K562 (cell line): ENCODE data around the gene SPINT2. TPM values are rescaled to one million over a fixed set of nuclear protein-coding genes. Genes with fewer than 3 reads are reported as not detected.

Source experiments
- E2F3 ChIP-seq: fragments of 250-450 bp; sonication (Bioruptor Pico); IDR thresholded peaks from 2 replicates; pipeline ENCODE4 v1.4.0; 2020; ENCODE audit warnings: mild to moderate bottlenecking
- MCM7 ChIP-seq, 2 experiments: fragments of 450-650 bp; IDR thresholded peaks; 2 replicates each; pipeline ENCODE4 v1.6.1; 2016 to 2018
- MEF2D ChIP-seq: conservative IDR thresholded peaks from 2 replicates; pipeline ENCODE4 v1.6.1; 2016; ENCODE audit warnings: low read depth, missing genetic modification characterization, missing compliant biosample characterization
- POLR2A ChIP-seq: fragments of 450-650 bp; conservative IDR thresholded peaks from 2 replicates; pipeline ENCODE4 v1.6.1; 2016
- POU5F1 ChIP-seq: fragments of 150-350 bp; IDR thresholded peaks from 2 replicates; pipeline ENCODE4 v1.6.1; 2014; ENCODE audit warnings: borderline replicate concordance, low read length, low read depth, mild to moderate bottlenecking; ENCODE audit not compliant: partially characterized antibody
- PTBP1 ChIP-seq: fragments of 200-400 bp; formaldehyde crosslinking; IDR thresholded peaks from 2 replicates; pipeline ENCODE4 v1.6.1; 2017; ENCODE audit warnings: low read depth, low read length
- RAD21 ChIP-seq, 2 experiments: fragments of 250-450 bp in 1 of 2; fragments of 450-650 bp in 1 of 2; sonication (Bioruptor Pico) in 1 of 2; formaldehyde crosslinking in 1 of 2; IDR thresholded peaks in 1 of 2; conservative IDR thresholded peaks in 1 of 2; 2 replicates each; pipeline versions ENCODE4 v1.4.0 to v1.8.0; 2020 to 2022; ENCODE audit warnings: mild to moderate bottlenecking in 2 of 2, moderate library complexity in 1 of 2
- RBM17 ChIP-seq: fragments of 200-400 bp; formaldehyde crosslinking; IDR thresholded peaks from 2 replicates; pipeline ENCODE4 v1.6.1; 2017; ENCODE audit warnings: low read depth, mild to moderate bottlenecking, low read length, borderline replicate concordance
- SIN3A ChIP-seq, 2 experiments: fragments of 150-350 bp in 1 of 2; IDR thresholded peaks; 2 replicates each; pipeline ENCODE4 v1.6.1; 2011 to 2016; ENCODE audit warnings: borderline replicate concordance in 2 of 2, low read depth in 2 of 2, low read length in 2 of 2, mild to moderate bottlenecking in 2 of 2, moderate library complexity in 2 of 2; ENCODE audit not compliant: control insufficient read depth in 1 of 2
- SNRNP70 ChIP-seq: fragments of 200-400 bp; formaldehyde crosslinking; optimal IDR thresholded peaks from 2 replicates; pipeline ENCODE3; 2017; ENCODE audit warnings: low read depth, low read length
- SREBF2 ChIP-seq: sonication (generic); formaldehyde crosslinking; IDR thresholded peaks from 2 replicates; pipeline ENCODE4 v1.4.0; 2020; ENCODE audit warnings: mild to moderate bottlenecking, missing genetic modification reagents
- ZFPM2 ChIP-seq: fragments of 250-450 bp; sonication (Bioruptor Pico); IDR thresholded peaks from 2 replicates; pipeline ENCODE4 v1.5.1; 2022; ENCODE audit warnings: mild to moderate bottlenecking
- ZKSCAN1 ChIP-seq: fragments of 150-350 bp; IDR thresholded peaks from 2 replicates; pipeline ENCODE4 v1.6.1; 2016; ENCODE audit warnings: low read depth, low read length
- ZNF174 ChIP-seq: fragments of 250-450 bp; sonication (Bioruptor Pico); IDR thresholded peaks from 2 replicates; pipeline ENCODE4 v1.4.0; 2020; ENCODE audit warnings: mild to moderate bottlenecking
- ZNF57 ChIP-seq: fragments of 450-650 bp; formaldehyde crosslinking; IDR thresholded peaks from 2 replicates; pipeline ENCODE4 v1.4.0; 2020; ENCODE audit warnings: mild to moderate bottlenecking, moderate library complexity
- ZNF695 ChIP-seq: fragments of 450-650 bp; formaldehyde crosslinking; IDR thresholded peaks from 2 replicates; pipeline ENCODE4 v1.4.0; 2020; ENCODE audit warnings: mild to moderate bottlenecking, moderate library complexity
- polyA plus RNA-seq, 8 experiments: library from polyadenylated mRNA; depleted of rRNA in 4 of 8; stranded (reverse) in 5 of 8; unstranded in 3 of 8; fragments of >200 nt; fragmentation: Nextera tagmentation in 2 of 8; fragmentation: Illumina TruSeq in 1 of 8; extraction: Ambion mirVana in 2 of 8; extraction: Trizol in 1 of 8; gene quantifications; 2 replicates each; pipeline versions ENCODE4 v1.2.1 to v1.2.3, GENCODE V29; 2011 to 2014; ENCODE audit warnings: inconsistent platforms in 1 of 8, missing spikeins in 1 of 8
- total RNA-seq, 7 experiments: library from RNA; depleted of rRNA in 6 of 7; stranded (reverse); fragments of >200 nt in 6 of 7; fragmentation: Illumina TruSeq in 2 of 7; extraction: Trizol in 2 of 7; gene quantifications; 2 replicates each; pipeline versions ENCODE4 v1.2.1 to v1.2.3, GENCODE V29; 2011 to 2021; ENCODE audit warnings: low replicate concordance in 1 of 7
- TF ChIP-seq, protein P1 (sequence below): fragments of 250-450 bp; sonication (Bioruptor Pico); IDR thresholded peaks from 2 replicates; pipeline ENCODE4 v1.5.1; 2021; ENCODE audit warnings: mild to moderate bottlenecking
- TF ChIP-seq, protein P2 (sequence below): fragments of 250-450 bp; sonication (Bioruptor Pico); IDR thresholded peaks from 2 replicates; pipeline ENCODE4 v1.8.0; 2022; ENCODE audit warnings: inconsistent platforms, mild to moderate bottlenecking, moderate library complexity, borderline replicate concordance
- TF ChIP-seq, protein P3 (sequence below): fragments of 250-450 bp; sonication (Bioruptor Pico); IDR thresholded peaks from 2 replicates; pipeline ENCODE4 v1.9.0; 2021; ENCODE audit warnings: mild to moderate bottlenecking, inconsistent platforms
- TF ChIP-seq, protein P4 (sequence below): fragments of 450-650 bp; formaldehyde crosslinking; IDR thresholded peaks from 2 replicates; pipeline ENCODE4 v1.4.0; 2022; ENCODE audit warnings: mild to moderate bottlenecking, moderate library complexity

SPINT2 gene
- total and polyA plus RNA-seq, 9 of the 15 experiments (the other 6 are each of a cell fraction or from before 2014, with no cell fraction given): 0.65 to 4.5 (median 3.4) TPM

DNA sequence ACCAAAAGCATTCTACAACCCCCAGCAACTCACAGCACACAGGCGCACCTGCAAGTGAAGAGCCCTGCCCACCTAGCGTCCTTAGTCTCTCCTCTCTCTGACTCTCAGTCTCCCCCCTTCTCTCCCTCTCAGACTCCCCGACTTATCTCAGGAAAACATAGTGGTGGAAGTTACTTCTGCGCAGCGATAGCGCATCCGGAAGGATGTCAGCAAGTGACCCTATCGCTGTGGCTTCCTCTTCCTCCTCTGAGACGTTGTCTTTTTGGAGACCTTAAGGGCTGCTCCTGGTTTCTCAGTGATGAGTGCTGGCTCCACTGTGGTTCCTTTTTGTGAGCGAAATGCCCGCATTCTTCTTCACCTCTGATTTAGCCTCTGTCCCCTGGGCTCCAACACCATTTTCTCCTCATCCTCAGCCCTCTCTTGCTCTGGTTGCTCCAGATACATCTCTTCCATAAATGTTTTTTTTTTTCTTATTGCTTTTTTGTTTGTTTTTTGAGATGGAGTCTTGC, 52.8 kb downstream of the SPINT2 start (continued):
- TF ChIP-seq, protein P1, sequence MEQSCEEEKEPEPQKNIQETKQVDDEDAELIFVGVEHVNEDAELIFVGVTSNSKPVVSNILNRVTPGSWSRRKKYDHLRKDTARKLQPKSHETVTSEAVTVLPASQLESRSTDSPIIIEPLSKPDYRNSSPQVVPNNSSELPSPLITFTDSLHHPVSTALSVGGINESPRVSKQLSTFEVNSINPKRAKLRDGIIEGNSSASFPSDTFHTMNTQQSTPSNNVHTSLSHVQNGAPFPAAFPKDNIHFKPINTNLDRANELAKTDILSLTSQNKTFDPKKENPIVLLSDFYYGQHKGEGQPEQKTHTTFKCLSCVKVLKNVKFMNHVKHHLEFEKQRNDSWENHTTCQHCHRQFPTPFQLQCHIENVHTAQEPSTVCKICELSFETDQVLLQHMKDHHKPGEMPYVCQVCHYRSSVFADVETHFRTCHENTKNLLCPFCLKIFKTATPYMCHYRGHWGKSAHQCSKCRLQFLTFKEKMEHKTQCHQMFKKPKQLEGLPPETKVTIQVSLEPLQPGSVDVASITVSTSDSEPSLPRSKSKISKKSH (CRISPR knock-in tag): no peak
- TF ChIP-seq POLR2A: peak; percentile 83
- 0 out of 4 replicates have a peak, but pooled peaks of 1 of the 2 experiments have one; percentile 60 for TF ChIP-seq MCM7 (IDR thresholded peaks at IDR 0.05)
- no peak for TF ChIP-seq ZNF57 (CRISPR knock-in tag)
- TF ChIP-seq, protein P2, sequence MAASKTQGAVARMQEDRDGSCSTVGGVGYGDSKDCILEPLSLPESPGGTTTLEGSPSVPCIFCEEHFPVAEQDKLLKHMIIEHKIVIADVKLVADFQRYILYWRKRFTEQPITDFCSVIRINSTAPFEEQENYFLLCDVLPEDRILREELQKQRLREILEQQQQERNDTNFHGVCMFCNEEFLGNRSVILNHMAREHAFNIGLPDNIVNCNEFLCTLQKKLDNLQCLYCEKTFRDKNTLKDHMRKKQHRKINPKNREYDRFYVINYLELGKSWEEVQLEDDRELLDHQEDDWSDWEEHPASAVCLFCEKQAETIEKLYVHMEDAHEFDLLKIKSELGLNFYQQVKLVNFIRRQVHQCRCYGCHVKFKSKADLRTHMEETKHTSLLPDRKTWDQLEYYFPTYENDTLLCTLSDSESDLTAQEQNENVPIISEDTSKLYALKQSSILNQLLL (CRISPR knock-in tag): no peak
- TF ChIP-seq ZNF695 (CRISPR knock-in tag): no peak
- no peak; a peak in 1 of 4 replicates for TF ChIP-seq RAD21 (CRISPR knock-in tag; conservative IDR thresholded peaks at IDR 0.05 in 1 of 2, IDR thresholded peaks at IDR 0.05 in 1 of 2)
- TF ChIP-seq E2F3: no peak
- no peak for TF ChIP-seq POU5F1
- TF ChIP-seq SREBF2 (CRISPR knock-in tag): no peak
- no peak for TF ChIP-seq SIN3A (IDR thresholded peaks at IDR 0.05; ENCODE audit: borderline replicate concordance in 2 of 2, control insufficient read depth in 1 of 2, low read depth in 2 of 2, low read length in 2 of 2)
- TF ChIP-seq ZKSCAN1: peak; percentile 44; the same call in 1 of the 2 replicates
- no peak for TF ChIP-seq SNRNP70
- no peak for TF ChIP-seq ZNF174 (CRISPR knock-in tag)
- TF ChIP-seq MEF2D (tag): 0 out of 2 replicates have a peak, but pooled peaks have one; percentile 23
- TF ChIP-seq RBM17: no peak
- no peak for TF ChIP-seq ZFPM2 (CRISPR knock-in tag)
- TF ChIP-seq, protein P3, sequence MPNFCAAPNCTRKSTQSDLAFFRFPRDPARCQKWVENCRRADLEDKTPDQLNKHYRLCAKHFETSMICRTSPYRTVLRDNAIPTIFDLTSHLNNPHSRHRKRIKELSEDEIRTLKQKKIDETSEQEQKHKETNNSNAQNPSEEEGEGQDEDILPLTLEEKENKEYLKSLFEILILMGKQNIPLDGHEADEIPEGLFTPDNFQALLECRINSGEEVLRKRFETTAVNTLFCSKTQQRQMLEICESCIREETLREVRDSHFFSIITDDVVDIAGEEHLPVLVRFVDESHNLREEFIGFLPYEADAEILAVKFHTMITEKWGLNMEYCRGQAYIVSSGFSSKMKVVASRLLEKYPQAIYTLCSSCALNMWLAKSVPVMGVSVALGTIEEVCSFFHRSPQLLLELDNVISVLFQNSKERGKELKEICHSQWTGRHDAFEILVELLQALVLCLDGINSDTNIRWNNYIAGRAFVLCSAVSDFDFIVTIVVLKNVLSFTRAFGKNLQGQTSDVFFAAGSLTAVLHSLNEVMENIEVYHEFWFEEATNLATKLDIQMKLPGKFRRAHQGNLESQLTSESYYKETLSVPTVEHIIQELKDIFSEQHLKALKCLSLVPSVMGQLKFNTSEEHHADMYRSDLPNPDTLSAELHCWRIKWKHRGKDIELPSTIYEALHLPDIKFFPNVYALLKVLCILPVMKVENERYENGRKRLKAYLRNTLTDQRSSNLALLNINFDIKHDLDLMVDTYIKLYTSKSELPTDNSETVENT (CRISPR knock-in tag): no peak
- TF ChIP-seq PTBP1: no peak
- TF ChIP-seq, protein P4, sequence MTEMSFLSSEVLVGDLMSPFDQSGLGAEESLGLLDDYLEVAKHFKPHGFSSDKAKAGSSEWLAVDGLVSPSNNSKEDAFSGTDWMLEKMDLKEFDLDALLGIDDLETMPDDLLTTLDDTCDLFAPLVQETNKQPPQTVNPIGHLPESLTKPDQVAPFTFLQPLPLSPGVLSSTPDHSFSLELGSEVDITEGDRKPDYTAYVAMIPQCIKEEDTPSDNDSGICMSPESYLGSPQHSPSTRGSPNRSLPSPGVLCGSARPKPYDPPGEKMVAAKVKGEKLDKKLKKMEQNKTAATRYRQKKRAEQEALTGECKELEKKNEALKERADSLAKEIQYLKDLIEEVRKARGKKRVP (CRISPR knock-in tag): no peak
